Transverse colon (tissue), 4 donors: ENCODE results near the gene TSPAN5.

ENCODE experiments used
- EP300 ChIP-seq: sonication (generic); formaldehyde crosslinking; IDR thresholded peaks from one replicate; pipeline ENCODE4 v1.6.1; 2017; ENCODE audit warnings: antibody characterized with exemption, low read depth
- POLR2AphosphoS5 ChIP-seq, 3 donors: sonication (generic); formaldehyde crosslinking; IDR thresholded peaks; one replicate each; pipeline ENCODE4 v1.6.1; 2016; ENCODE audit warnings: antibody characterized with exemption in 3 of 3
- TF ChIP-seq, protein P1 (sequence below), 5 experiments: fragments of 200-600 bp in 3 of 5; fragments of 450-650 bp in 2 of 5; sonication (generic) in 3 of 5; IDR thresholded peaks; 1 replicate in 2 of 5; 2 replicates in 3 of 5; pipeline ENCODE4 v1.5.1; 2016 to 2017; ENCODE audit warnings: antibody characterized with exemption in 5 of 5, inconsistent platforms in 3 of 5, mild to moderate bottlenecking in 2 of 5, moderate library complexity in 1 of 5

DNA sequence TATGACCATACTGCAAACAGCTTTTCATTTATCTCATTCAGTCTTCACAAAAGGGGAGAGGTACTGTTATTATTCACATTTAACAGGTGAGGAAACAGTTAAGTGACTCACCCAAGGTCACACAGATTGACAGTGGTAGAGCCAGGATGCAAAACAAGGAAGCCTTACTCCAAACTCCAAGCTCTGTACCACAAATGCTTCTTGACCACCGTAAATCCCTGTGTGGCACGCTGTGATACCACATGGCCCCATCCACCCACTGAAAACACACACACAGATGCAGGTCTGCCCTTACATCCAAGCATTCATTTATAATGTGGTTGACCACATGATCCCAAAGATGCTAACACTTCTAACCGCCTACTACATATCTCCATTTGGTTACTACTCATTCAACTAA is 129.5 kb downstream of the TSPAN5 start:
- TF ChIP-seq, protein P1, sequence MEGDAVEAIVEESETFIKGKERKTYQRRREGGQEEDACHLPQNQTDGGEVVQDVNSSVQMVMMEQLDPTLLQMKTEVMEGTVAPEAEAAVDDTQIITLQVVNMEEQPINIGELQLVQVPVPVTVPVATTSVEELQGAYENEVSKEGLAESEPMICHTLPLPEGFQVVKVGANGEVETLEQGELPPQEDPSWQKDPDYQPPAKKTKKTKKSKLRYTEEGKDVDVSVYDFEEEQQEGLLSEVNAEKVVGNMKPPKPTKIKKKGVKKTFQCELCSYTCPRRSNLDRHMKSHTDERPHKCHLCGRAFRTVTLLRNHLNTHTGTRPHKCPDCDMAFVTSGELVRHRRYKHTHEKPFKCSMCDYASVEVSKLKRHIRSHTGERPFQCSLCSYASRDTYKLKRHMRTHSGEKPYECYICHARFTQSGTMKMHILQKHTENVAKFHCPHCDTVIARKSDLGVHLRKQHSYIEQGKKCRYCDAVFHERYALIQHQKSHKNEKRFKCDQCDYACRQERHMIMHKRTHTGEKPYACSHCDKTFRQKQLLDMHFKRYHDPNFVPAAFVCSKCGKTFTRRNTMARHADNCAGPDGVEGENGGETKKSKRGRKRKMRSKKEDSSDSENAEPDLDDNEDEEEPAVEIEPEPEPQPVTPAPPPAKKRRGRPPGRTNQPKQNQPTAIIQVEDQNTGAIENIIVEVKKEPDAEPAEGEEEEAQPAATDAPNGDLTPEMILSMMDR (IDR thresholded peaks at IDR 0.05): no peak
- TF ChIP-seq EP300 (no peak), POLR2AphosphoS5 (IDR thresholded peaks at IDR 0.05) (no peak)
